HUES64 (cell line): Measurements from ENCODE around the gene GNLY.

Experiments
- H3K27ac ChIP-seq: 2 replicates; pipeline ENCODE4 v1.7.0; 2013; ENCODE audit warnings: low read depth, low read length, inconsistent platforms
- H3K27me3 ChIP-seq: 2 replicates; pipeline ENCODE4 v1.6.1; 2013; ENCODE audit warnings: mild to moderate bottlenecking, low read length; ENCODE audit not compliant: insufficient read depth
- H3K36me3 ChIP-seq: 2 replicates; pipeline ENCODE4 v1.6.1; 2013; ENCODE audit warnings: mild to moderate bottlenecking, low read length; ENCODE audit not compliant: insufficient read depth
- H3K4me1 ChIP-seq: 2 replicates; pipeline ENCODE4 v1.6.1; 2013; ENCODE audit warnings: mild to moderate bottlenecking, low read length, moderate library complexity; ENCODE audit not compliant: insufficient read depth
- H3K4me3 ChIP-seq: 2 replicates; pipeline ENCODE4 v1.5.1; 2013; ENCODE audit warnings: mild to moderate bottlenecking, low read length, moderate library complexity
- H3K9ac ChIP-seq: 2 replicates; pipeline ENCODE4 v1.6.1; 2013; ENCODE audit warnings: mild to moderate bottlenecking, low read depth, low read length
- H3K9me3 ChIP-seq: 2 replicates; pipeline ENCODE4 v1.6.1; 2013; ENCODE audit warnings: low read depth, low read length; ENCODE audit not compliant: insufficient read depth
- WGBS: fragments of 150-250, 120-280 bp; methylation state at CpG from one replicate; pipeline ENCODE4 v1.1.7; 2013; ENCODE audit warnings: missing lambda C conversion rate; 5-methylcytosine and 5-hydroxymethylcytosine counted together

GNLY gene

GRCh38 chr2:85740193-85740592 is 46.0 kb downstream of the GNLY start:
- Histone ChIP-seq H3K27me3 (peaks cover 1% of the 10 kb centered on the region; the same call in 1 of the 2 replicates), H3K4me3 (no peak overlapping the region), H3K9me3 (no peaks in the 10 kb centered on the region), H3K4me1 (peaks cover 10% of the 10 kb centered on the region), H3K9ac (no peak overlapping the region), H3K36me3 (no peaks in the 10 kb centered on the region), H3K27ac (no peak overlapping the region)
- 91% methylated on average over 4 of the region's 4 CpGs for WGBS

- Histone ChIP-seq H3K27me3 (peaks cover 5% of the 10 kb centered on the region; the same call in 1 of the 2 replicates), H3K27ac (no peak overlapping the region), H3K9ac (no peak overlapping the region), H3K4me3 (no peak overlapping the region), H3K9me3 (no peaks in the 10 kb centered on the region), H3K36me3 (no peaks in the 10 kb centered on the region), H3K4me1 (peaks cover 10% of the 10 kb centered on the region)
- 92% methylated on average over 9 of the region's 9 CpGs for WGBS
Observed at GRCh38 chr2:85741211-85741832, 47.2 kb downstream of the GNLY start.

GRCh38 chr2:85741833-85742455 is 47.8 kb downstream of the GNLY start:
- Histone ChIP-seq H3K4me3 (no peak overlapping the region), H3K27me3 (peaks cover 5% of the 10 kb centered on the region; the same call in 1 of the 2 replicates), H3K9ac (peak overlapping the region; percentile 8; the same call in 1 of the 2 replicates), H3K9me3 (no peaks in the 10 kb centered on the region), H3K27ac (no peak overlapping the region), H3K4me1 (peaks cover 10% of the 10 kb centered on the region), H3K36me3 (no peaks in the 10 kb centered on the region)
- 82% methylated on average over 18 of the region's 19 CpGs for WGBS

- Histone ChIP-seq H3K27me3 (peaks cover 5% of the 10 kb centered on the region; the same call in 1 of the 2 replicates), H3K9me3 (no peaks in the 10 kb centered on the region), H3K4me3 (no peak overlapping the region), H3K4me1 (peaks cover 10% of the 10 kb centered on the region), H3K9ac (no peak overlapping the region), H3K36me3 (no peaks in the 10 kb centered on the region), H3K27ac (no peak overlapping the region)
- WGBS = 85% methylated on average over 10 of the region's 10 CpGs
Observed at GRCh38 chr2:85743304-85743978, 49.3 kb downstream of the GNLY start.

- WGBS = 88% methylated on average over 4 of the region's 4 CpGs
- Histone ChIP-seq H3K9ac (no peak overlapping the region), H3K9me3 (no peaks in the 10 kb centered on the region), H3K4me1 (peaks cover 10% of the 10 kb centered on the region), H3K4me3 (no peak overlapping the region), H3K27me3 (peaks cover 5% of the 10 kb centered on the region; the same call in 1 of the 2 replicates), H3K36me3 (no peaks in the 10 kb centered on the region), H3K27ac (no peak overlapping the region)
Observed at GRCh38 chr2:85744055-85744454, 49.9 kb downstream of the GNLY start.

- no peak overlapping the region for H3K4me3 ChIP-seq
- peaks cover 5% of the 10 kb centered on the region; the same call in 1 of the 2 replicates for H3K27me3 ChIP-seq
- peaks cover 10% of the 10 kb centered on the region for H3K4me1 ChIP-seq
- 84% methylated on average over 9 of the region's 10 CpGs for WGBS
- no peaks in the 10 kb centered on the region for H3K9me3 ChIP-seq
- H3K27ac ChIP-seq = no peak overlapping the region
- H3K36me3 ChIP-seq = no peaks in the 10 kb centered on the region
- H3K9ac ChIP-seq = no peak overlapping the region
Observed at GRCh38 chr2:85744741-85745601, 50.8 kb downstream of the GNLY start.

GRCh38 chr2:85745619-85746018 is 51.5 kb downstream of the GNLY start:
- no peaks in the 10 kb centered on the region for H3K9me3 ChIP-seq
- H3K4me3 ChIP-seq = no peak overlapping the region
- peaks cover 10% of the 10 kb centered on the region for H3K4me1 ChIP-seq
- no peaks in the 10 kb centered on the region for H3K36me3 ChIP-seq
- no peak overlapping the region for H3K9ac ChIP-seq
- 74% methylated on average over 7 of the region's 8 CpGs for WGBS
- H3K27ac ChIP-seq = no peak overlapping the region
- H3K27me3 ChIP-seq = peaks cover 6% of the 10 kb centered on the region

GRCh38 chr2:85746321-85747004 is 52.3 kb downstream of the GNLY start:
- Histone ChIP-seq H3K4me1 (peaks cover 10% of the 10 kb centered on the region), H3K27ac (no peak overlapping the region)
- WGBS = 89% methylated on average over 8 of the region's 8 CpGs

GRCh38 chr2:85747441-85747840 is 53.3 kb downstream of the GNLY start:
- peaks cover 24% of the 10 kb centered on the region for H3K27me3 ChIP-seq
- no peak overlapping the region for H3K27ac ChIP-seq
- H3K36me3 ChIP-seq = no peaks in the 10 kb centered on the region
- no peak overlapping the region for H3K4me3 ChIP-seq
- 92% methylated on average over 3 of the region's 3 CpGs for WGBS
- H3K4me1 ChIP-seq = peaks cover 5% of the 10 kb centered on the region; the same call in 1 of the 2 replicates
- H3K9ac ChIP-seq = no peak overlapping the region
- no peaks in the 10 kb centered on the region for H3K9me3 ChIP-seq

More at GRCh38 chr2:85746321-85747004, 52.3 kb downstream of the GNLY start:
- Histone ChIP-seq H3K36me3 (no peaks in the 10 kb centered on the region), H3K9me3 (no peaks in the 10 kb centered on the region), H3K4me3 (no peak overlapping the region), H3K9ac (no peak overlapping the region), H3K27me3 (peaks cover 15% of the 10 kb centered on the region)

GRCh38 chr2:85748039-85748734 is 54.0 kb downstream of the GNLY start:
- Histone ChIP-seq H3K9me3 (no peaks in the 10 kb centered on the region), H3K27ac (no peak overlapping the region), H3K4me3 (no peak overlapping the region), H3K4me1 (no peaks in the 10 kb centered on the region), H3K27me3 (peaks cover 32% of the 10 kb centered on the region), H3K36me3 (no peaks in the 10 kb centered on the region), H3K9ac (no peak overlapping the region)
- WGBS = 90% methylated on average over 9 of the region's 9 CpGs
